SJSA1 (cell line): ENCODE measurements around the gene NSG2. TPM values are rescaled to one million over a fixed set of nuclear protein-coding genes. Genes with fewer than 3 reads are reported as not detected.
"Not testable (repeated sequence)": the region's sequence is repeated elsewhere in the genome, so short reads cannot be mapped to it uniquely, and the experiment has no call there.

Experiments used
- DNase-seq, 2 experiments: peaks; one replicate each; pipeline ENCODE4 v3.0.0-alpha.2; 2015 to 2020; ENCODE audit warnings: low spot score in 2 of 2, low read depth in 1 of 2
- H3K27ac ChIP-seq: fragments of 250-450 bp; sonication (Bioruptor Pico); 2 replicates; pipeline ENCODE4 v1.5.1; 2020; ENCODE audit warnings: mild to moderate bottlenecking, moderate library complexity
- H3K27me3 ChIP-seq: fragments of 250-450 bp; sonication (Bioruptor Pico); replicated peaks from 2 replicates; pipeline ENCODE4 v1.5.1; 2020; ENCODE audit warnings: mild to moderate bottlenecking, moderate library complexity
- H3K36me3 ChIP-seq: fragments of 250-450 bp; sonication (Bioruptor Pico); 2 replicates; pipeline ENCODE4 v1.5.1; 2020; ENCODE audit warnings: mild to moderate bottlenecking
- H3K4me1 ChIP-seq: fragments of 250-450 bp; sonication (Bioruptor Pico); replicated peaks from 2 replicates; pipeline ENCODE4 v1.6.1; 2021; ENCODE audit warnings: mild to moderate bottlenecking
- H3K4me3 ChIP-seq: fragments of 250-450 bp; sonication (Bioruptor Pico); 2 replicates; pipeline ENCODE4 v1.5.1; 2020; ENCODE audit warnings: mild to moderate bottlenecking
- H3K9me3 ChIP-seq: fragments of 250-450 bp; sonication (Bioruptor Pico); replicated peaks from 2 replicates; pipeline ENCODE4 v1.5.1; 2020; ENCODE audit warnings: mild to moderate bottlenecking
- total RNA-seq: library from RNA; depleted of rRNA; stranded (reverse); fragments of >200 nt; shearing (Covaris generic); gene quantifications from 2 replicates; pipeline ENCODE4 v1.2.3, GENCODE V29; 2014; rRNA removed

NSG2 gene
- not detected in 2 replicates for total RNA-seq

GRCh38 chr5:174045470-174046025, at the start of gene NSG2:
Gene NSG2, plus strand, starts transcription at chr5:174045706. Its CDS starts 1,050 bp downstream, at chr5:174046756.
- no peaks in the 10 kb centered on the region for H3K27me3 ChIP-seq
- H3K36me3 ChIP-seq, result no peaks in the 10 kb centered on the region
- no peak within 1 kb of the TSS for H3K4me3 ChIP-seq
- H3K4me1 ChIP-seq, result no peaks in the 10 kb centered on the region
- DNase-seq, result peak; percentile 60 to 78
- H3K9me3 ChIP-seq, result no peaks in the 10 kb centered on the region
- no peak within 1 kb of the TSS for H3K27ac ChIP-seq

GRCh38 chr5:173997331-173997730, 48.2 kb upstream of the NSG2 start:
- no peak overlapping the region for H3K4me3 ChIP-seq
- no peak for DNase-seq
- H3K27ac ChIP-seq, result no peak overlapping the region
- H3K9me3 ChIP-seq, result no peaks in the 10 kb centered on the region
- H3K4me1 ChIP-seq, result no peaks in the 10 kb centered on the region
- no peaks in the 10 kb centered on the region for H3K36me3 ChIP-seq
- no peaks in the 10 kb centered on the region; the same call in 1 of the 2 replicates for H3K27me3 ChIP-seq

DNA sequence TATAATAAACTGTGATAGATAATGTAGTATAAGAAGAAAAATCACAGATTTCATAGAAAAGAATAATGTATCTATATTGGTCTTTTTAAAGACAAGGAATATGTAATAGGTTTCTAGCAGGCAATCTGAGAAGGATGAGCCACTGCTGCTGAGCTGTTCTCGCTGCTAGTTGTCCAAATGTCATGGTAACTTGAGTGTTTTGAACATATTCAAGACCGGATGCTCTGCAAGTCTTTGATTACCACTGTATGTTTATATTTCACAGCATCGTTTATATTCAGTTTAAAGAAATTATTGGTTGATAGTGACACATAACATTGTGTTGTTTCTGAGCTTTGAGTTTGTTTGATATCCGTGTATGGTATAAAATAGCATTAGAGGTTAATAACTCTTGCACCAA, 47.0 kb upstream of the NSG2 start:
- Histone ChIP-seq H3K9me3 (no peaks in the 10 kb centered on the region), H3K27me3 (no peaks in the 10 kb centered on the region; the same call in 1 of the 2 replicates), H3K36me3 (no peaks in the 10 kb centered on the region), H3K4me1 (no peaks in the 10 kb centered on the region), H3K4me3 (no peak overlapping the region), H3K27ac (no peak overlapping the region)
- no peak for DNase-seq

DNA sequence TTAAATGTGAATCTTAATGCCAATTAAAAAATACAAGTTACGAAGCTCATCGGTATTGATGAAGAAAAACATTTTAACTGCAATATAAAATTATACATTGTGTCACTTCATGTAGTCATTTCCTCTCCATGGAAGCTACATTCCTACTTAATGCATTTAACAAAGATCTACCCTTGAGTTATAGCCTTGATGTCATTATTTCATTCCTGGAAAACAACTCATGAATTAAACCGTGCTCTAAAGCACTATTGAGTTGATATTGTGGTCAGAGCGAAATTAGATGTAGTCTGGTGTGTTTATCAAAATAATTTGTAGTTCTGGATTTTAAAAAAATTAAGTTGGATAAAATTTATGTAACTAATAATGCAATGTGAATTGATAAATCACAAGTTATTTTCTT, 45.4 kb upstream of the NSG2 start:
- H3K9me3 ChIP-seq, result no peaks in the 10 kb centered on the region
- H3K27ac ChIP-seq, result no peak overlapping the region
- no peaks in the 10 kb centered on the region for H3K36me3 ChIP-seq
- no peaks in the 10 kb centered on the region; the same call in 1 of the 2 replicates for H3K27me3 ChIP-seq
- H3K4me1 ChIP-seq, result no peaks in the 10 kb centered on the region
- DNase-seq, result no peak
- H3K4me3 ChIP-seq, result no peak overlapping the region

GRCh38 chr5:174003795-174004194, 41.7 kb upstream of the NSG2 start:
- no peaks in the 10 kb centered on the region for H3K9me3 ChIP-seq
- no peaks in the 10 kb centered on the region for H3K4me1 ChIP-seq
- DNase-seq, result no peak
- H3K4me3 ChIP-seq, result no peak overlapping the region
- H3K36me3 ChIP-seq, result no peaks in the 10 kb centered on the region
- no peak overlapping the region for H3K27ac ChIP-seq
- peaks cover 5% of the 10 kb centered on the region; the same call in 1 of the 2 replicates for H3K27me3 ChIP-seq

DNA sequence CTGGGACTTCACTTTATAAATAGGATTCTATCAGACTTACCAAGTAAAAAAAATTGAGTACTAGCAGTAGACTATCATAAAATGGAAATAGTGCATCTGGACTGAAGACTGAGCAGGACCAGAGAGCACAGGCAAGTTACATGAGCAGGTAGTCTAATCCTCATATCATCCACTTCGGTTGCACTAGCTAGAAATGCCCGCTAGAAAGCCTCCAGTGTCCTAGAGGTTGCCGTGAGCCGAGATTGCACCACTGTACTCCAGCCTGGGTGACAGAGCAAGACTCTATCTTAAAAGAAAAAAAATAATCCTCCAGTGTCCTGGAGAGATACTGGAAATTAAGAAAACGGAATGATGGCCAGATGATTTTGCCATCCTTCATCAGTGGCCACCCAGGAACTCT, 36.6 kb upstream of the NSG2 start:
- Histone ChIP-seq H3K4me1 (no peaks in the 10 kb centered on the region), H3K27me3 (peaks cover 5% of the 10 kb centered on the region; the same call in 1 of the 2 replicates), H3K27ac (no peak overlapping the region), H3K9me3 (no peaks in the 10 kb centered on the region), H3K4me3 (no peak overlapping the region), H3K36me3 (no peaks in the 10 kb centered on the region)
- DNase-seq, result no peak

DNA sequence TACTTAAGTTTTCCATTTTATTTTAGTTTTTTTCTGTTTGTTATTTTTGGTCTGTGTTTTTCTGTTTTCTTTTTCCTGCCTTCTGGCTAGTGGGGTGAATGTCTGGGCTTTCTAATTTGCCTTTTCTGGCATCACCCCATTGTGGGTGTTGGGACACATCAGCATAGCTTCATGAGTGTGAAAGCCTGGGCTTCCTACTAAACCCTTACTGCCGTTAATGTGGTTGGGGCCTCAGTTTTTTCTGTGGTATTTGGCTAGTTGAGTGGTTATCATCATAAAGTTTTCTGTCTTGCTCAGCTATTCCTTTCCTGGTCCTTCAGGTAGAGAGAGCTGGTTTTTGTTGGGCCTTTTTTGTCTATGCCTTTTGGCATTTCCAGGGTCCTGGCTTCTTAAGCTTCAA, 35.1 kb upstream of the NSG2 start:
- Histone ChIP-seq H3K27me3 (peaks cover 5% of the 10 kb centered on the region; the same call in 1 of the 2 replicates), H3K36me3 (no peaks in the 10 kb centered on the region), H3K27ac (no peak overlapping the region), H3K4me3 (no peak overlapping the region), H3K9me3 (no peaks in the 10 kb centered on the region), H3K4me1 (no peaks in the 10 kb centered on the region)
- no peak for DNase-seq

DNA sequence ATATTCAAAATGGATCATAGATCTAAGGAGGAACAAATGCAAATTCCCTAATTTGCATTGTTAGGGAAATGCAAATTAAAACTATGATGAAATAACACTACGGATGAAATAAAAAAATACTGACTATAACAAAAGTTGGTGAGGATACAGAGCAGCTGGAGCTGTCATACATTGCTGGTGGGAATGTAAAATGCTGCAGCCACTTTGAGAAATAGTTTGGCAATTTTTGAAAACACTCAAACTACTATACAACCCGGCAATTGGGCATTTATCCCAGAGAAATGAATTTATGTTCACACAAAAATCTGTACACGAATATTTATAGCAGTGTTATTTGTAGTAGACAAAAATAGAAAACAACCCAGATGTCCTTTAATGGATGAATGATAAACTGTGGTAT, 34.1 kb upstream of the NSG2 start:
- H3K4me3 ChIP-seq, result no peak overlapping the region
- H3K27me3 ChIP-seq, result no peaks in the 10 kb centered on the region
- H3K27ac ChIP-seq, result no peak overlapping the region
- no peaks in the 10 kb centered on the region for H3K36me3 ChIP-seq
- no peak for DNase-seq
- H3K4me1 ChIP-seq, result no peaks in the 10 kb centered on the region
- no peaks in the 10 kb centered on the region for H3K9me3 ChIP-seq

GRCh38 chr5:174020069-174020927, 25.2 kb upstream of the NSG2 start:
- not testable (repeated sequence) for H3K27me3 ChIP-seq, H3K4me1 ChIP-seq, H3K4me3 ChIP-seq, H3K36me3 ChIP-seq, H3K9me3 ChIP-seq, H3K27ac ChIP-seq
- peak in 1 of 2 experiments; percentile 15 for DNase-seq

- Histone ChIP-seq H3K27ac (no peak overlapping the region), H3K27me3 (peaks cover 4% of the 10 kb centered on the region; the same call in 1 of the 2 replicates), H3K9me3 (no peaks in the 10 kb centered on the region), H3K4me1 (no peaks in the 10 kb centered on the region), H3K36me3 (no peaks in the 10 kb centered on the region), H3K4me3 (no peak overlapping the region)
- DNase-seq, result no peak
These were observed 24.6 kb upstream of the NSG2 start for GRCh38 chr5:174020928-174021304.

DNA sequence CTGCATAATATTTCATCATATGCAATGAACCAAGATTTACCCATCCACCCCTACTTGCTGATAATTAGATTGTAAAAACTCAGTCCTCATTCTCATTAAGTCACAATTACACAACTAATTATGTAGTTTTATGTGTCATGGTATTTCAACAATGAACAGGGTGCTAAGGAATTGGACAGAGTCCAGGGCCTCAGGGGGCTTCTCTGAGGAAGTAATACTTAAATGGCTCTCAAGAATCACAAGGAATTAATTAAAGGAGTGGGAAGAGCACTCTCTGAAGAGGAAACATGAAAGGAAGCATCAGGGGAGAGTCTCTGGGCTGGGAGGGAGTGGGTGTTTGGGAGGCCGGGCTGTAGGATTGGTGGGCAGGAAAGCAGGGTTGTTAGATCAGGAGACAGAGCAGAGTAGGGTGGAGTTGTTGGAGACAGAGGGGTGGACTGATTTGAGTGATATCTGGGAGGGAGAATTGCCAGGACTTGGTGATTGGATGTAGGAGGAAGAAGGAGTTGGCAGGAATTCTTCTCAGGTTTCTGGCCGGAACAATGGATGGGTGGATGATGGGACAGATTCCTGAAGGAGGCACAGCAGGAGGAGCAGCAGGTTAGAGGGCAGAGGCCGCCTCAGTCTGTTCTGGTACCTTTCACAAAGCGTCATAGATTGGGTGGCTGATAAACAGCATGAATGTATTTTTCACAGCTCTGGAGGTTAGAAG, 23.0 kb upstream of the NSG2 start:
- no peak for DNase-seq
- H3K4me1 ChIP-seq, result no peaks in the 10 kb centered on the region
- peaks cover 4% of the 10 kb centered on the region; the same call in 1 of the 2 replicates for H3K27me3 ChIP-seq
- no peak overlapping the region for H3K4me3 ChIP-seq
- H3K27ac ChIP-seq, result no peak overlapping the region
- H3K36me3 ChIP-seq, result no peaks in the 10 kb centered on the region
- no peaks in the 10 kb centered on the region for H3K9me3 ChIP-seq

DNA sequence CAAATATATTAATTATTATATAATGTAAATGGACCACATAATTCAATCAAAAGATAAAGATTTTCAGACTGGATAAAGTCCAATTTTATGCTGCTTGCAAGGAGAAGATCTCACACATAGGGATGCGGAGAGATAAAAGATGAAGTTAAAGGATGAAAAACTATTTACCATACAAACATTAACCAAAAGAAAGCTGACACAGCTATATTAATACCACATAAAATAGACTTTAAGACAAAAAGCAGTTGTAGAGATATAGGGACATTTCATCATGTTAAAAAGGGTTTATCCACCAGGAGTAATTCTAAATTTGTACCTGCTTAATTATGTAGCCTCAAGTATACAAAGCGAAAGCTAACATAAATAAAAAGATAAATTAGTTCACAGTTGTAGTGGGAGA, 15.2 kb upstream of the NSG2 start:
- Histone ChIP-seq H3K36me3 (no peaks in the 10 kb centered on the region), H3K27ac (no peak overlapping the region), H3K27me3 (no peaks in the 10 kb centered on the region), H3K9me3 (no peaks in the 10 kb centered on the region), H3K4me1 (no peaks in the 10 kb centered on the region), H3K4me3 (no peak overlapping the region)
- no peak for DNase-seq

DNA sequence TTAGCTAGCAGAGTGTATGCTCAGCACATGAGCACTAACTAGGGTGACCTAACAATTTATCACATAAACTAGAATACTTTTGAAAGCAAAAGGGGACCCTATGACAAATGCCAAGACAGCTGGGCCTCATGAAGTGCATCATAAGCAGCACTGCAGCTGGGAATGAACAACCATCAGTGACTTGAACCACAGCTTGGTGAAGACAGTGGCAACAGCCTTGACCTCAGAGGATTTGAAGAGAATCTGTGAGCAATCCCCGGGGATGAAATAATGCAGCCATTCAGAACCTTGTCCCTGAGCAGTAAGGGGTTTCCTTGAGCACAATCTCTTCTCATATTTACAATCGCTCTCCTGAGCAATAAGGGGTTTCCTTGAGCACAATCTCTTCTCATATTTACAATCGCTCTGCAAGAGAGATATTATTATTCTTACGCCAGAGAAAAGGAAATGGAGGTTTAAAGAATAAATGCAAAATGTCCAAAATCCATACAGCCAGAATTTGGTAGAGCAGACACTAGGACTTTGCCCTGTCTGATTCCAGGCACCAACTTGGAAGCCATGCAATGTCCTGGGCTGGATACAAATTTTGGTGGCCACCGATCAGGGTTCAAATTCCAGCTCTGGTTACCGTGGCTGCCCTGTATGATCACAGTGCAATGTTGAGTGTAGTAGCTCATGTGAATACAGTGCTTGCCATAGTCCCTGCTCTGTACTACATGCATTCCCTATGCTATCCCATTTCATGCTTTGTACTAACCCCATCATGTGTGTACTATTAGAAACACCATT, 846 bp upstream of the NSG2 start:
- Histone ChIP-seq H3K9me3 (no peaks in the 10 kb centered on the region), H3K4me1 (no peaks in the 10 kb centered on the region), H3K36me3 (no peaks in the 10 kb centered on the region), H3K4me3 (no peak overlapping the region), H3K27ac (no peak overlapping the region), H3K27me3 (no peaks in the 10 kb centered on the region)
- no peak for DNase-seq
